Measurements from ENCODE around the gene RGS3.

The RGS3 gene

GRCh38 chr9:113597390-113598241, 134.1 kb downstream of the RGS3 start:
- DNase-seq (ENCODE audit: low read depth), result no peak
- no peak overlapping the region for H3K4me3 ChIP-seq (ENCODE audit: low read depth, low read length)
- TF ChIP-seq CTCF (IDR thresholded peaks at IDR 0.05; ENCODE audit: insufficient read depth, low read depth, low read length, missing control alignments), result no peak

- TF ChIP-seq CTCF (IDR thresholded peaks at IDR 0.05; ENCODE audit: insufficient read depth, low read depth, low read length, missing control alignments), result no peak
- DNase-seq (ENCODE audit: low read depth), result no peak
- H3K4me3 ChIP-seq (ENCODE audit: low read depth, low read length), result no peak overlapping the region
Observed at GRCh38 chr9:113598451-113598850, 134.9 kb downstream of the RGS3 start.

- no peak for DNase-seq (ENCODE audit: low read depth)
- TF ChIP-seq CTCF (IDR thresholded peaks at IDR 0.05; ENCODE audit: insufficient read depth, low read depth, low read length, missing control alignments), result no peak
- H3K4me3 ChIP-seq (ENCODE audit: low read depth, low read length), result no peak overlapping the region
Observed at GRCh38 chr9:113598883-113599282, 135.4 kb downstream of the RGS3 start.

GRCh38 chr9:113599646-113600022, 136.1 kb downstream of the RGS3 start:
- no peak overlapping the region for H3K4me3 ChIP-seq (ENCODE audit: low read depth, low read length)
- DNase-seq (ENCODE audit: low read depth), result no peak
- TF ChIP-seq CTCF (IDR thresholded peaks at IDR 0.05; ENCODE audit: insufficient read depth, low read depth, low read length, missing control alignments), result no peak

- no peak for TF ChIP-seq CTCF (IDR thresholded peaks at IDR 0.05; ENCODE audit: insufficient read depth, low read depth, low read length, missing control alignments)
- DNase-seq (ENCODE audit: low read depth), result no peak
- no peak overlapping the region for H3K4me3 ChIP-seq (ENCODE audit: low read depth, low read length)
Observed at GRCh38 chr9:113600023-113600823, 136.7 kb downstream of the RGS3 start.

GRCh38 chr9:113600871-113601614, 137.5 kb downstream of the RGS3 start:
- TF ChIP-seq CTCF (IDR thresholded peaks at IDR 0.05; ENCODE audit: insufficient read depth, low read depth, low read length, missing control alignments), result no peak
- DNase-seq (ENCODE audit: low read depth), result no peak
- H3K4me3 ChIP-seq (ENCODE audit: low read depth, low read length), result no peak overlapping the region
